GM10847 (cell line): Measurements from ENCODE around the gene DAG1.

Experiments
- POLR2A ChIP-seq: IDR thresholded peaks from 2 replicates; pipeline ENCODE4 v1.6.1; 2011; ENCODE audit not compliant: insufficient read length; ENCODE audit errors: extremely low read depth

DAG1 gene

GRCh38 chr3:49553692-49554632 lies 83.9 kb downstream of the DAG1 start, which contains the start of gene BSN:
BSN (plus strand) TSS chr3:49554477; CDS start chr3:49554603, 126 bp downstream.
- peak; percentile 15 for TF ChIP-seq POLR2A

GRCh38 chr3:49554633-49555265 lies 84.7 kb downstream of the DAG1 start:
- TF ChIP-seq POLR2A: no peak

DNA sequence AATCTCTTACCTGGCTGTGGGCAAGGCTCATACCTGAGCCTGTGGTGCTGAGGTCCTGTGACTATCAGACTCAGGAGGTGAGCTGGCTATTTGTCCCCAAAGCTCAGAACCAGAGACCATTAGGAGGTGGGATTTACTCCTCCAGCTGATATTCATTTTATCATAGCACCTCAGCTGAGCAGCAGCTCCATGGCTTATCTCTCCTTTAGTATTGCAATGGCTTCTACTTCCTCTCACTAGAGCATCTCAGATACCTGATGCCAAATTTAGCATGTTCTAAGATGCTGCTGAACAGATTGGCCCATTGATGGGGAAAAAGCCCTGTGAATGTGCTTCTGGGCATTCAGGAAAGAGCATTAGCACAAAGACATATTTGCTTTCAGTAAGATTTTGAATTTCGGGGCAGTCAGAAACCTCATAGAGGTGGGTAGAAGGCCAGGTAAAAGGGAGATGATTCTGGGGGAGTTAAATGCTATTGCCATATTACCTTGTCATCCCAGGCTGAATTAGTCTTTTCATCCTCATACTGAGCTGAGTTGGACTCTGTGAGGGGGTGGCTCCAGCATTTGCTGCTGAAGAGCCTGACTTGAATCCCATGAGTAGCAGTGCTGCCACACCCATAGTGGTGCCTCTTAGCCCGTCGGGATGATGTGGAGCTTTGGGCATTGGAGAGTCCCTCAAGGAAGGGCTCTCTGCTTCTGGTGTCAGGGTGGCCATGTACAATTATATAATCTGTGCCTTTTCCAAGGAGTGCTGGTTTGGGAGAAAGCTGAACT lies 86.6 kb downstream of the DAG1 start:
- no peak for TF ChIP-seq POLR2A

GRCh38 chr3:49563040-49563578 lies 93.0 kb downstream of the DAG1 start:
- no peak for TF ChIP-seq POLR2A

- TF ChIP-seq POLR2A: no peak
These were observed 93.7 kb downstream of the DAG1 start for GRCh38 chr3:49563766-49564165.

DNA sequence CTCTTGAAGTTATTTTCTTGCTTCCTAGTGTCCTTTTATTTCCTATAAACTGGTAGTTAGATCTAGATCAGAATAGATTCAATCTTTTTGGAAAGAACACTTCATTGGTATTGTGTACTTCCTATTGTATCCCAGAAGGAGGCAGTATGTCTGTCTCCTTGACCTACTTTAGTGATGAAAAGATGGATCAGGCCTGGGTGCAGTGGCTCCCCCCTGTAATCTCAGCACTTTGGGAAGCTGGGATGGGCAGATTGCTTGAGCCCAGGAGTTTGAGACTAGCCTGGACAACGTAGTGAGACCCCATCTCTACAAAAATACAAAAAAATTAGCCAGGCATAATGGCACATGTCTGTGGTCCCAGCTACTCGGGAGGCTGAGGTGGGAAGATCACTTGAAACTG lies 96.2 kb downstream of the DAG1 start:
- no peak for TF ChIP-seq POLR2A

- TF ChIP-seq POLR2A: no peak
These were observed 97.3 kb downstream of the DAG1 start for GRCh38 chr3:49567406-49567805.

GRCh38 chr3:49568965-49569364 lies 98.9 kb downstream of the DAG1 start:
- no peak for TF ChIP-seq POLR2A

DNA sequence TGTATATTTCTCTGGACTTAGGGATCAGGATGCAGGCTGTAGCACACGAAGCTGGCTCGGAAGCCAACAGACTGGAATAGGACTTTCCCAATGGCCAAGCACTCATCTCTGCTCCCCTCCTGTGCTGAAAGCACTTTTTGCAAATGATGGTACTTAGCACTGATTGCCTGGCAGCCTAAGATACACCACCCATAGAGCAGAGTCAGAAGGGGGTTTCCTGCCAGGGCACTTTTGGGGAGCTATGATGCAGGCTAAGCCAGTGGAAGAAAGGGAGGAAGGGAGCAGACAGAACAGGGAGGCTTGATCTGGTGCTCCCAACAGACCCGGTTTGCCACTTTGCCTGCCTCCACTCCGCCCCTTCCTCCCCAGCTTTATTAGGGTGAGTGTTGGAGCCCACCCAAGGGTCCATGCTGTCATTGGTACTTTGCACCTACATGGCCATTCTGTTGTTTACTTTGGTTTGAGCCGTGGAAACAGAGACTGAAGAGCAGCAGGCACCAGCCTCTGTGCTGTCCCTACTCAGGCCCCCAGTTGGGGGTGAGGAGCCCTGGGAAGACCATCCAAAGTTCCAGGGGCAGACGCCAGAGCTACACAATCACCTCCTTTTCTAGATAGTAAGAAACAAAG lies 100.1 kb downstream of the DAG1 start:
- no peak for TF ChIP-seq POLR2A

- TF ChIP-seq POLR2A: no peak
These were observed 112.1 kb downstream of the DAG1 start for GRCh38 chr3:49582177-49582576.
